PC-9 (cell line): ENCODE results near the gene NID1. TPM values are rescaled to one million over a fixed set of nuclear protein-coding genes. Genes with fewer than 3 reads are reported as not detected.

Source experiments
- BruUV-seq: library from RNA; stranded (reverse); fragments of 400-500 nt; replicated peaks from 2 replicates; lab custom pipeline; 2021; lab: Mats Ljungman, UMichigan
- CTCF ChIA-PET: fragments of 300-600 bp; sonication (Branson Sonifier 250); formaldehyde crosslinking; loops from one replicate; lab custom pipeline; 2022; ENCODE audit warnings: antibody characterized with exemption; lab: Charles Lee
- POLR2A ChIA-PET: fragments of 300-600 bp; sonication (Branson Sonifier 250); formaldehyde crosslinking; loops from one replicate; lab custom pipeline; 2022; ENCODE audit warnings: antibody characterized with exemption; ENCODE audit not compliant: unreplicated experiment; lab: Charles Lee
- DNase-seq, 2 experiments: peaks; one replicate each; pipeline versions ENCODE4 v3.0.0 to v3.0.0-alpha.2; 2015 to 2022; ENCODE audit warnings: mixed read lengths in 1 of 2
- H2AFZ ChIP-seq: fragments of 200-600 bp; sonication (generic); 2 replicates; pipeline ENCODE4 v1.8.1; 2017; ENCODE audit warnings: antibody characterized with exemption
- H3F3A ChIP-seq: fragments of 200-600 bp; sonication (generic); 2 replicates; pipeline ENCODE4 v1.8.1; 2017; ENCODE audit warnings: antibody characterized with exemption, mild to moderate bottlenecking, low read depth; ENCODE audit not compliant: insufficient read depth
- H3K27ac ChIP-seq: fragments of 200-600 bp; sonication (generic); 2 replicates; pipeline ENCODE4 v1.6.1; 2016; ENCODE audit warnings: mixed run types
- H3K27me3 ChIP-seq: fragments of 200-600 bp; sonication (generic); 2 replicates; pipeline ENCODE4 v1.6.1; 2016; ENCODE audit warnings: low read depth, mixed run types; ENCODE audit not compliant: insufficient read depth
- H3K36me3 ChIP-seq: fragments of 200-600 bp; sonication (generic); 2 replicates; pipeline ENCODE4 v1.6.1; 2016; ENCODE audit warnings: low read depth, mixed run types
- H3K4me1 ChIP-seq: fragments of 200-600 bp; sonication (generic); replicated peaks from 2 replicates; pipeline ENCODE4 v1.6.1; 2016; ENCODE audit warnings: mixed run types; ENCODE audit not compliant: insufficient read depth
- H3K4me2 ChIP-seq: fragments of 200-600 bp; sonication (generic); 2 replicates; pipeline ENCODE4 v1.6.1; 2017; ENCODE audit warnings: mixed run types
- H3K4me3 ChIP-seq: fragments of 200-600 bp; sonication (generic); 2 replicates; pipeline ENCODE4 v1.6.1; 2016; ENCODE audit warnings: mixed run types
- H3K79me2 ChIP-seq: fragments of 200-600 bp; sonication (generic); 2 replicates; pipeline ENCODE4 v1.6.1; 2017; ENCODE audit warnings: low read depth, mixed run types
- H3K9me2 ChIP-seq: fragments of 200-600 bp; sonication (generic); 2 replicates; pipeline ENCODE4 v1.8.1; 2017; ENCODE audit warnings: mild to moderate bottlenecking; ENCODE audit not compliant: insufficient read depth
- H3K9me3 ChIP-seq: fragments of 200-600 bp; sonication (generic); 2 replicates; pipeline ENCODE4 v1.8.1; 2016; ENCODE audit warnings: low read depth; ENCODE audit not compliant: insufficient read depth
- H4K20me1 ChIP-seq: fragments of 200-600 bp; sonication (generic); 2 replicates; pipeline ENCODE4 v1.8.1; 2017; ENCODE audit not compliant: insufficient read depth
- EZH2 ChIP-seq: fragments of 200-600 bp; sonication (generic); IDR thresholded peaks from 2 replicates; pipeline ENCODE4 v1.8.0; 2017; ENCODE audit warnings: antibody characterized with exemption, low read depth
- intact Hi-C: fragments of 100-400 bp; cut with micrococcal nuclease; formaldehyde crosslinking; loops from one replicate; pipeline ENCODE4 v1.10.0; 2022; ENCODE audit not compliant: unreplicated experiment
- total RNA-seq: library from RNA; stranded (reverse); gene quantifications from 2 replicates; pipeline ENCODE4 v1.2.3, GENCODE V29; 2021
- TF ChIP-seq, protein P1 (sequence below): fragments of 200-600 bp; sonication (generic); conservative IDR thresholded peaks from 2 replicates; pipeline ENCODE4 v1.6.1; 2017; ENCODE audit warnings: mixed run types, antibody characterized with exemption, mild to moderate bottlenecking, moderate library complexity

NID1 gene
- total RNA-seq, 1 experiment from 2014 or later = not detected

GRCh38 chr1:235935235-235936225 lies 129.4 kb downstream of the NID1 start:
- Histone ChIP-seq H2AFZ (no peak overlapping the region), H3K4me2 (no peak overlapping the region), H3K27ac (no peak overlapping the region), H3K36me3 (no peaks in the 10 kb centered on the region), H3K79me2 (no peaks in the 10 kb centered on the region), H3K9me3 (no peaks in the 10 kb centered on the region), H3K4me3 (no peak overlapping the region), H3K9me2 (no peaks in the 10 kb centered on the region), H3F3A (peaks cover 25% of the 10 kb centered on the region), H3K4me1 (peaks cover 36% of the 10 kb centered on the region), H4K20me1 (no peaks in the 10 kb centered on the region), H3K27me3 (no peaks in the 10 kb centered on the region)
- ChIA-PET POLR2A (no interaction called here), CTCF (interaction anchor here (0.6 kb wide), 1 partner anchor 25 kb away, joined by 3 read pairs; no protein-coding TSS in a partner anchor)
- intact Hi-C loops = no loop called here
- no TSS peak for BruUV-seq
- DNase-seq = no peak
- TF ChIP-seq, protein P1, sequence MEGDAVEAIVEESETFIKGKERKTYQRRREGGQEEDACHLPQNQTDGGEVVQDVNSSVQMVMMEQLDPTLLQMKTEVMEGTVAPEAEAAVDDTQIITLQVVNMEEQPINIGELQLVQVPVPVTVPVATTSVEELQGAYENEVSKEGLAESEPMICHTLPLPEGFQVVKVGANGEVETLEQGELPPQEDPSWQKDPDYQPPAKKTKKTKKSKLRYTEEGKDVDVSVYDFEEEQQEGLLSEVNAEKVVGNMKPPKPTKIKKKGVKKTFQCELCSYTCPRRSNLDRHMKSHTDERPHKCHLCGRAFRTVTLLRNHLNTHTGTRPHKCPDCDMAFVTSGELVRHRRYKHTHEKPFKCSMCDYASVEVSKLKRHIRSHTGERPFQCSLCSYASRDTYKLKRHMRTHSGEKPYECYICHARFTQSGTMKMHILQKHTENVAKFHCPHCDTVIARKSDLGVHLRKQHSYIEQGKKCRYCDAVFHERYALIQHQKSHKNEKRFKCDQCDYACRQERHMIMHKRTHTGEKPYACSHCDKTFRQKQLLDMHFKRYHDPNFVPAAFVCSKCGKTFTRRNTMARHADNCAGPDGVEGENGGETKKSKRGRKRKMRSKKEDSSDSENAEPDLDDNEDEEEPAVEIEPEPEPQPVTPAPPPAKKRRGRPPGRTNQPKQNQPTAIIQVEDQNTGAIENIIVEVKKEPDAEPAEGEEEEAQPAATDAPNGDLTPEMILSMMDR = no peak
- no peak for TF ChIP-seq EZH2

GRCh38 chr1:235933766-235934116 lies 131.1 kb downstream of the NID1 start:
- Histone ChIP-seq H3K4me1 (peaks cover 42% of the 10 kb centered on the region), H3K27me3 (no peaks in the 10 kb centered on the region), H2AFZ (no peak overlapping the region), H3K4me3 (no peak overlapping the region), H3K9me3 (no peaks in the 10 kb centered on the region), H3F3A (peaks cover 23% of the 10 kb centered on the region), H3K9me2 (no peaks in the 10 kb centered on the region), H3K36me3 (no peaks in the 10 kb centered on the region), H3K4me2 (0 out of 2 replicates have a peak overlapping the region, but pooled peaks have one; percentile 3), H3K79me2 (no peaks in the 10 kb centered on the region), H4K20me1 (no peaks in the 10 kb centered on the region), H3K27ac (no peak overlapping the region)
- intact Hi-C loops = loop anchor here (5.0 kb wide), 2 partner anchors 226 to 431 kb away; partner anchors contain the start of gene B3GALNT2
- CTCF ChIA-PET = interaction anchor here (3.1 kb wide), 1 partner anchor 38 kb away, joined by 17 read pairs; no protein-coding TSS in a partner anchor
- TF ChIP-seq, protein P1 = no peak
- TF ChIP-seq EZH2 = no peak
- POLR2A ChIA-PET = interaction anchor here (0.5 kb wide), 1 partner anchor 24 kb away, joined by 3 read pairs; no protein-coding TSS in a partner anchor
- DNase-seq = no peak
- BruUV-seq = no TSS peak

- Histone ChIP-seq H3K4me1 (peaks cover 42% of the 10 kb centered on the region), H3K36me3 (no peaks in the 10 kb centered on the region), H3K9me2 (no peaks in the 10 kb centered on the region), H3K79me2 (no peaks in the 10 kb centered on the region), H3K27ac (peak overlapping the region; percentile 61; the same call in 1 of the 2 replicates), H2AFZ (no peak overlapping the region), H3K9me3 (no peaks in the 10 kb centered on the region), H3K4me3 (no peak overlapping the region), H3K4me2 (peak overlapping the region; percentile 61; the same call in 1 of the 2 replicates), H4K20me1 (no peaks in the 10 kb centered on the region), H3K27me3 (no peaks in the 10 kb centered on the region), H3F3A (peaks cover 21% of the 10 kb centered on the region)
- intact Hi-C loops = loop anchor here (5.0 kb wide), 2 partner anchors 226 to 431 kb away; partner anchors contain the start of gene B3GALNT2
- TF ChIP-seq, protein P1 = no peak
- no peak for TF ChIP-seq EZH2
- no peak for DNase-seq
- POLR2A ChIA-PET = interaction anchor here (0.5 kb wide), 1 partner anchor 25 kb away, joined by 3 read pairs; no protein-coding TSS in a partner anchor
- CTCF ChIA-PET = interaction anchor here (1.0 to 3.1 kb wide), 2 partner anchors 39 to 67 kb away, joined by 4 to 17 read pairs; no protein-coding TSS in a partner anchor
- BruUV-seq = no TSS peak
Observed at GRCh38 chr1:235933017-235933765, 131.7 kb downstream of the NID1 start.
